A549 (cell line): Measurements from ENCODE around the gene KCNAB1.

Source experiments
- CEBPB ChIP-seq, 2 experiments: fragments of >200 bp in 1 of 2; sonication (Bioruptor Twin) in 1 of 2; formaldehyde crosslinking in 1 of 2; IDR thresholded peaks; 2 replicates each; pipeline ENCODE4 v1.6.1; 2012 to 2016
- EHMT2 ChIP-seq: fragments of 200-600 bp; sonication (generic); IDR thresholded peaks from 2 replicates; pipeline ENCODE4 v1.6.1; 2016; ENCODE audit warnings: antibody characterized with exemption, low read depth, mild to moderate bottlenecking, moderate library complexity
- HOXB13 ChIP-seq: fragments of 250-450 bp; sonication (Bioruptor Pico); IDR thresholded peaks from 2 replicates; pipeline ENCODE4 v1.5.0; 2020; ENCODE audit warnings: low read depth, mild to moderate bottlenecking, moderate library complexity
- MAZ ChIP-seq: fragments of 150-350 bp; IDR thresholded peaks from 2 replicates; pipeline ENCODE4 v1.6.1; 2014; ENCODE audit warnings: antibody characterized with exemption, low read depth, low read length, borderline replicate concordance
- POLR2A ChIP-seq: IDR thresholded peaks from 2 replicates; pipeline ENCODE4 v1.6.1; 2012; ENCODE audit warnings: mild to moderate bottlenecking, low read length
- POLR2AphosphoS2 ChIP-seq: conservative IDR thresholded peaks from 2 replicates; pipeline ENCODE4 v1.6.1; 2012; ENCODE audit warnings: low read length, improper control_type of control experiment, inconsistent platforms
- RAD21 ChIP-seq, 2 experiments: fragments of >200 bp in 1 of 2; sonication (Bioruptor Twin) in 1 of 2; formaldehyde crosslinking in 1 of 2; IDR thresholded peaks in 1 of 2; conservative IDR thresholded peaks in 1 of 2; 2 replicates in 1 of 2; 3 replicates in 1 of 2; pipeline ENCODE4 v1.6.1; 2012 to 2018; ENCODE audit warnings: inconsistent platforms in 1 of 2
- RCOR1 ChIP-seq: fragments of 150-350 bp; IDR thresholded peaks from 2 replicates; pipeline ENCODE4 v1.6.1; 2014; ENCODE audit warnings: antibody characterized with exemption, low read length, low read depth
- SMC3 ChIP-seq: fragments of >200 bp; sonication (Bioruptor Twin); formaldehyde crosslinking; IDR thresholded peaks from 3 replicates; pipeline ENCODE4 v1.6.1; 2018; ENCODE audit warnings: inconsistent platforms
- TF ChIP-seq, protein P1 (sequence below): fragments of 450-650 bp; IDR thresholded peaks from 2 replicates; pipeline ENCODE4 v1.6.1; 2014; ENCODE audit warnings: antibody characterized with exemption
- TF ChIP-seq, protein P2 (sequence below): fragments of >200 bp; sonication (Bioruptor Twin); formaldehyde crosslinking; IDR thresholded peaks from 3 replicates; pipeline ENCODE4 v1.5.1; 2016
- TF ChIP-seq, protein P3 (sequence below): IDR thresholded peaks from 2 replicates; pipeline ENCODE4 v1.6.1; 2012
- TF ChIP-seq, protein P4 (sequence below): fragments of 200-600 bp; sonication (generic); IDR thresholded peaks from 2 replicates; pipeline ENCODE4 v1.6.1; 2016; ENCODE audit warnings: antibody characterized with exemption, mild to moderate bottlenecking, moderate library complexity

DNA sequence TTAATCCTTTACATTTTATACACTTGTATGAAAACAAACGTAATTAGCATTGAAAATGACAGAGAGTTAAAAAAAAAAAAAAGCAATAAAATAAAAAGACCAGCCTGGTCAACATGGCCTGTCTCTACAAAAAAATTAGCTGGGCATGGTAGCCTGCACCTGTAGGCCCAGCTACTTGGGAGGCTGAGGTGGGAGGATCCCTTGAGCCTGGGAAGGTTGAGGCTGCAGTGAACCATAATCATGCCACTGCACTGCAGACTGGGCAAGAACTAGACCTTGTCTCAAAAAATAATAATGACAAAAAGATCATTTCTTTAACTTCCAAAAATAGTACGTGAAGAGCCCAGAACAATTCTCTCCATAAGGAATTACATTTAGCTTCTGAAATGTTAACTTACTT, 432.6 kb downstream of the KCNAB1 start:
- no peak for TF ChIP-seq SMC3
- no peak for TF ChIP-seq CEBPB (IDR thresholded peaks at IDR 0.05)
- no peak for TF ChIP-seq EHMT2
- TF ChIP-seq, protein P1, sequence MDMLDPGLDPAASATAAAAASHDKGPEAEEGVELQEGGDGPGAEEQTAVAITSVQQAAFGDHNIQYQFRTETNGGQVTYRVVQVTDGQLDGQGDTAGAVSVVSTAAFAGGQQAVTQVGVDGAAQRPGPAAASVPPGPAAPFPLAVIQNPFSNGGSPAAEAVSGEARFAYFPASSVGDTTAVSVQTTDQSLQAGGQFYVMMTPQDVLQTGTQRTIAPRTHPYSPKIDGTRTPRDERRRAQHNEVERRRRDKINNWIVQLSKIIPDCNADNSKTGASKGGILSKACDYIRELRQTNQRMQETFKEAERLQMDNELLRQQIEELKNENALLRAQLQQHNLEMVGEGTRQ = no peak
- TF ChIP-seq POLR2A = no peak
- TF ChIP-seq HOXB13 (CRISPR knock-in tag) = no peak
- TF ChIP-seq POLR2AphosphoS2 = no peak
- TF ChIP-seq, protein P2, sequence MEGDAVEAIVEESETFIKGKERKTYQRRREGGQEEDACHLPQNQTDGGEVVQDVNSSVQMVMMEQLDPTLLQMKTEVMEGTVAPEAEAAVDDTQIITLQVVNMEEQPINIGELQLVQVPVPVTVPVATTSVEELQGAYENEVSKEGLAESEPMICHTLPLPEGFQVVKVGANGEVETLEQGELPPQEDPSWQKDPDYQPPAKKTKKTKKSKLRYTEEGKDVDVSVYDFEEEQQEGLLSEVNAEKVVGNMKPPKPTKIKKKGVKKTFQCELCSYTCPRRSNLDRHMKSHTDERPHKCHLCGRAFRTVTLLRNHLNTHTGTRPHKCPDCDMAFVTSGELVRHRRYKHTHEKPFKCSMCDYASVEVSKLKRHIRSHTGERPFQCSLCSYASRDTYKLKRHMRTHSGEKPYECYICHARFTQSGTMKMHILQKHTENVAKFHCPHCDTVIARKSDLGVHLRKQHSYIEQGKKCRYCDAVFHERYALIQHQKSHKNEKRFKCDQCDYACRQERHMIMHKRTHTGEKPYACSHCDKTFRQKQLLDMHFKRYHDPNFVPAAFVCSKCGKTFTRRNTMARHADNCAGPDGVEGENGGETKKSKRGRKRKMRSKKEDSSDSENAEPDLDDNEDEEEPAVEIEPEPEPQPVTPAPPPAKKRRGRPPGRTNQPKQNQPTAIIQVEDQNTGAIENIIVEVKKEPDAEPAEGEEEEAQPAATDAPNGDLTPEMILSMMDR = no peak
- TF ChIP-seq RCOR1 = no peak
- no peak for TF ChIP-seq RAD21 (conservative IDR thresholded peaks at IDR 0.05 in 1 of 2, IDR thresholded peaks at IDR 0.05 in 1 of 2)
- TF ChIP-seq MAZ = no peak
- TF ChIP-seq, protein P3, sequence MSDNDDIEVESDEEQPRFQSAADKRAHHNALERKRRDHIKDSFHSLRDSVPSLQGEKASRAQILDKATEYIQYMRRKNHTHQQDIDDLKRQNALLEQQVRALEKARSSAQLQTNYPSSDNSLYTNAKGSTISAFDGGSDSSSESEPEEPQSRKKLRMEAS = no peak
- TF ChIP-seq, protein P4, sequence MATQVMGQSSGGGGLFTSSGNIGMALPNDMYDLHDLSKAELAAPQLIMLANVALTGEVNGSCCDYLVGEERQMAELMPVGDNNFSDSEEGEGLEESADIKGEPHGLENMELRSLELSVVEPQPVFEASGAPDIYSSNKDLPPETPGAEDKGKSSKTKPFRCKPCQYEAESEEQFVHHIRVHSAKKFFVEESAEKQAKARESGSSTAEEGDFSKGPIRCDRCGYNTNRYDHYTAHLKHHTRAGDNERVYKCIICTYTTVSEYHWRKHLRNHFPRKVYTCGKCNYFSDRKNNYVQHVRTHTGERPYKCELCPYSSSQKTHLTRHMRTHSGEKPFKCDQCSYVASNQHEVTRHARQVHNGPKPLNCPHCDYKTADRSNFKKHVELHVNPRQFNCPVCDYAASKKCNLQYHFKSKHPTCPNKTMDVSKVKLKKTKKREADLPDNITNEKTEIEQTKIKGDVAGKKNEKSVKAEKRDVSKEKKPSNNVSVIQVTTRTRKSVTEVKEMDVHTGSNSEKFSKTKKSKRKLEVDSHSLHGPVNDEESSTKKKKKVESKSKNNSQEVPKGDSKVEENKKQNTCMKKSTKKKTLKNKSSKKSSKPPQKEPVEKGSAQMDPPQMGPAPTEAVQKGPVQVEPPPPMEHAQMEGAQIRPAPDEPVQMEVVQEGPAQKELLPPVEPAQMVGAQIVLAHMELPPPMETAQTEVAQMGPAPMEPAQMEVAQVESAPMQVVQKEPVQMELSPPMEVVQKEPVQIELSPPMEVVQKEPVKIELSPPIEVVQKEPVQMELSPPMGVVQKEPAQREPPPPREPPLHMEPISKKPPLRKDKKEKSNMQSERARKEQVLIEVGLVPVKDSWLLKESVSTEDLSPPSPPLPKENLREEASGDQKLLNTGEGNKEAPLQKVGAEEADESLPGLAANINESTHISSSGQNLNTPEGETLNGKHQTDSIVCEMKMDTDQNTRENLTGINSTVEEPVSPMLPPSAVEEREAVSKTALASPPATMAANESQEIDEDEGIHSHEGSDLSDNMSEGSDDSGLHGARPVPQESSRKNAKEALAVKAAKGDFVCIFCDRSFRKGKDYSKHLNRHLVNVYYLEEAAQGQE = no peak
